Panc1 (cell line): ENCODE results near the gene GFPT2. TPM values are rescaled to one million over a fixed set of nuclear protein-coding genes. Genes with fewer than 3 reads are reported as not detected.

Experiments
- ATAC-seq: fragments of 200-7000 bp; cut with Tn5 transposase; 2 replicates; pipeline ENCODE4 v1.9.1; 2020; ENCODE audit warnings: mild to moderate bottlenecking, moderate library complexity
- BruUV-seq: library from RNA; stranded (reverse); fragments of 400-500 nt; replicated peaks from 2 replicates; lab custom pipeline; 2021; lab: Mats Ljungman, UMichigan
- CTCF ChIA-PET: fragments of 300-600 bp; sonication (Branson Sonifier 250); formaldehyde crosslinking; loops from one replicate; lab custom pipeline; 2022; ENCODE audit warnings: antibody characterized with exemption; lab: Charles Lee
- POLR2A ChIA-PET: fragments of 300-600 bp; sonication (Branson Sonifier 250); formaldehyde crosslinking; loops from one replicate; lab custom pipeline; 2022; ENCODE audit warnings: antibody characterized with exemption; lab: Charles Lee
- DNase-seq: peaks from one replicate; pipeline ENCODE4 v3.0.0-alpha.2; 2010; ENCODE audit warnings: low read depth, low spot score
- H3K27ac ChIP-seq: 2 replicates; pipeline ENCODE4 v1.5.1; 2011; ENCODE audit warnings: mild to moderate bottlenecking, low read length, inconsistent platforms
- H3K27me3 ChIP-seq: fragments of 200-500 bp; sonication (Bioruptor generic); 2 replicates; pipeline ENCODE4 v1.6.0; 2014; ENCODE audit warnings: low read length, inconsistent platforms; ENCODE audit not compliant: control insufficient read depth, insufficient read depth
- H3K36me3 ChIP-seq: fragments of 200-500 bp; sonication (Bioruptor generic); 2 replicates; pipeline ENCODE4 v1.5.1; 2014; ENCODE audit warnings: inconsistent platforms, mild to moderate bottlenecking, low read length, moderate library complexity; ENCODE audit not compliant: control insufficient read depth, insufficient read depth
- H3K4me1 ChIP-seq: 2 replicates; pipeline ENCODE4 v1.5.1; 2011; ENCODE audit warnings: inconsistent platforms, mild to moderate bottlenecking, low read length, moderate library complexity; ENCODE audit not compliant: control insufficient read depth, insufficient read depth
- H3K4me3 ChIP-seq, 2 experiments: 2 replicates each; pipeline ENCODE4 v1.5.1; 2011 to 2012; ENCODE audit warnings: low read depth in 2 of 2, low read length in 2 of 2, mild to moderate bottlenecking in 2 of 2, inconsistent platforms in 1 of 2, moderate library complexity in 1 of 2
- H3K9me3 ChIP-seq: fragments of 200-500 bp; sonication (Bioruptor generic); 2 replicates; pipeline ENCODE4 v1.5.1; 2014; ENCODE audit warnings: low read depth, mild to moderate bottlenecking, inconsistent platforms, low read length, moderate library complexity; ENCODE audit not compliant: control insufficient read depth, insufficient read depth
- CTCF ChIP-seq: fragments of 450-650 bp; IDR thresholded peaks from 2 replicates; pipeline ENCODE4 v1.5.1; 2017; ENCODE audit warnings: mild to moderate bottlenecking
- POLR2AphosphoS5 ChIP-seq: IDR thresholded peaks from 2 replicates; pipeline ENCODE4 v1.6.1; 2012; ENCODE audit warnings: mild to moderate bottlenecking, low read depth, low read length, moderate library complexity
- REST ChIP-seq, 2 experiments: IDR thresholded peaks; 2 replicates each; pipeline ENCODE4 v1.6.1; 2011 to 2012; ENCODE audit warnings: low read depth in 2 of 2, control low read depth in 1 of 2, low read length in 1 of 2, mild to moderate bottlenecking in 1 of 2, moderate library complexity in 1 of 2; ENCODE audit not compliant: insufficient read depth in 1 of 2
- SIN3A ChIP-seq: IDR thresholded peaks from 2 replicates; pipeline ENCODE4 v1.6.1; 2012; ENCODE audit warnings: low read depth, mild to moderate bottlenecking, low read length, moderate library complexity, borderline replicate concordance; ENCODE audit not compliant: insufficient read depth
- TCF7L2 ChIP-seq: IDR thresholded peaks from 2 replicates; pipeline ENCODE4 v1.6.1; 2011; ENCODE audit warnings: mild to moderate bottlenecking, low read depth, low read length, inconsistent platforms
- in situ Hi-C: cut with HindIII; loops from 2 replicates; pipeline ENCODE4 v1.10.0; 2016; ENCODE audit warnings: low sequenced_read_pairs, low pct_unique_long_range_greater_than_20kb
- intact Hi-C: fragments of 100-400 bp; cut with micrococcal nuclease; formaldehyde crosslinking; loops from one replicate; pipeline ENCODE4 v1.10.0; 2022; ENCODE audit not compliant: unreplicated experiment
- total RNA-seq: library from RNA; stranded (reverse); gene quantifications from one replicate; pipeline ENCODE4 v1.2.1, GENCODE V29; 2021; ENCODE audit not compliant: unreplicated experiment

Gene GFPT2
- total RNA-seq, 1 experiment from 2014 or later, result 2.1 TPM

DNA sequence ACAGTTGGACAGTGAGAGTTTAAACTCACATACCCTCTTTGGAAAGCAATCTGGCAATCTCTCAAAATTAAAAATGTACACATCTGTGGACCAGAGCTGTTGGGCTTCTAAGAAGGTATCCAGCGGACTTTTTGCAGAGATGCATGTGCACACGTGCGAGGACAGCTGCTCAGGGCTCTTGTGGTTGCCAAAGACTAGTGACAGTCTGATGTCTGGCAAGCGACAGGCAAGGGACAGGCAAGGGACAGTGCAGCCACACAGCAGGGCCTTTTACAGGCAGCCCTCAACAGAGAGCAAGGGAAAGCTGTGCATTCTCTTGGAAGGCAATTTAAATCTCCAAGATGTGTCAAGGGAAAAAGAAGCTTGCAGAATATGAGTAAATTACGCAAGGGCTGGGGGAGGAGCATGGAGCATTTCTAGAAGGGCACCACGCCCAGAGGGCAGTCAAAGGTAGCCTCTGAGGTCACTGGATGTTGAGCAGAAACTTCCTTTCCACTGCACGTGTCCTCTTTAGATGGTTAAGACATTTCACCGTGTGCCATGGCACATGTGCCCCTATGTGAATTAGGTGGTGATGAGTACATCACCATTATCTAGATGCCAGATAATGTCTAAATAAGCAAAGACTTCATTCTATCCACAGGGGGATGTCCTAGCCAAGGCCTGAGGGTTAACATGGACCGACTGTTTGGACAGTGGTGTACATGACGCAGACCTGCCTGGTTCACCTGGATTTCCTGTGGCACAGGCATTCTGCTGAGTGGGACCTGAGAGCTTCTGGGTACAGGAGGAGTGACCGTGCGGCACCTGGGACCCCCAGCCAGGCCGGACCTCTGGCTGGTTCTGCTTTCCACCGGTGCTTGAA lies 9.1 kb downstream of the GFPT2 start:
- no peak overlapping the region for H3K27ac ChIP-seq
- ChIA-PET CTCF (interaction anchor here (1.0 kb wide), 1 partner anchor 15 kb away, joined by 3 read pairs; no protein-coding TSS in a partner anchor), POLR2A (no interaction called here)
- H3K9me3 ChIP-seq, result no peaks in the 10 kb centered on the region
- in situ Hi-C loops, result no loop called here
- no peaks in the 10 kb centered on the region for H3K36me3 ChIP-seq
- TF ChIP-seq POLR2AphosphoS5, result no peak
- no peak for TF ChIP-seq TCF7L2
- TF ChIP-seq CTCF, result no peak
- no peak for TF ChIP-seq SIN3A
- TF ChIP-seq REST (IDR thresholded peaks at IDR 0.05; ENCODE audit: insufficient read depth in 1 of 2, low read depth in 2 of 2, low read length in 1 of 2), result no peak
- intact Hi-C loops, result no loop called here
- no peak for DNase-seq
- no peak overlapping the region for H3K4me3 ChIP-seq
- no peak for ATAC-seq
- H3K4me1 ChIP-seq, result no peaks in the 10 kb centered on the region
- no TSS peak for BruUV-seq
- H3K27me3 ChIP-seq, result no peaks in the 10 kb centered on the region

DNA sequence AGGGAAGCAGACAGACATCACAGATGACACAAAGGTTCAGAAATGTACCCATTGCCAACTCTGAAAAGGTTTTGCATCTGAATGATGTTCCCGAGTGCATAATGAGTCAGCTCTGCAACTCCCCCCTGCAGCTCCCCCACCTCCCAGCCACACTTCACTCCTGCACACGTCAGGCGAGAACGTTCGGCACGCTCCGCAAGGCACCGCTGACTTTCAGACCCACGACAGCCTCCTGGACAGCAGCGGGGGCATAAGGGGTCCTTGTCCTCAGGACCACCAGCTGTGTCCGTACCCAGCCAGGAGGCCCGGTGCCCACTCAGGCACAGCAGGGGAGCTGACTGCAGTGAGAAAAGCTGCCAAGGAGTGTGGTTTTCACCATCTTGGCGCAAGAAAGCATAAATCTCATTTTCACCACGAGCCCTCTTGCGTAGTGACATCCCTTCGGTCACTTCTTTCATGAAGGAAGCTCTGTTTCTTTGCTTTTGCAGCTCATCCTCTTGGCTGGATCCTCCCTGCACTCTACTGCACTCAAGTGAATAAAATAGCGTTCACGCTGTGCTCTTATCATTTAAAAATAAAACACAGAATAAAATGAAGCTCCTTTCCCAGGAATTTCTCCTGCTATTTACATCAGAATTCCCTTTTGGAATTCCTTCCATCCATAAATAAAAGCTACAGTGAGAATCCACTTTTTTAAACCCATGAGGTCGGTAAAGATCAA lies 9.9 kb downstream of the GFPT2 start:
- Histone ChIP-seq H3K27ac (no peak overlapping the region), H3K27me3 (no peaks in the 10 kb centered on the region), H3K4me3 (no peak overlapping the region), H3K4me1 (no peaks in the 10 kb centered on the region; the same call in 1 of the 2 replicates), H3K36me3 (no peaks in the 10 kb centered on the region), H3K9me3 (no peaks in the 10 kb centered on the region)
- POLR2A ChIA-PET, result no interaction called here
- TF ChIP-seq CTCF (no peak), SIN3A (no peak), POLR2AphosphoS5 (no peak), TCF7L2 (no peak)
- ATAC-seq (no peak), DNase-seq (no peak)
- in situ Hi-C loops, result no loop called here
- intact Hi-C loops, result no loop called here
- no TSS peak for BruUV-seq
- CTCF ChIA-PET, result interaction anchor here (1.0 kb wide), 1 partner anchor 14 kb away, joined by 3 read pairs; no protein-coding TSS in a partner anchor
